GM21825 (cell line): ENCODE results near the gene AWAT1.
"Not testable (repeated sequence)": the region's sequence is repeated elsewhere in the genome, so short reads cannot be mapped to it uniquely, and the experiment has no call there.

Source experiments
- ATAC-seq: cut with Tn5 transposase; IDR thresholded peaks from one replicate; pipeline ENCODE4 v1.9.1; 2021; ENCODE audit warnings: mild to moderate bottlenecking, moderate library complexity; ENCODE audit not compliant: unreplicated experiment

AWAT1 gene

GRCh38 chrX:70260104-70260503, 25.6 kb downstream of the AWAT1 start, which contains the start of gene P2RY4:
P2RY4 (minus strand) TSS chrX:70260204; CDS start chrX:70259624, 580 bp downstream.
- no peak for ATAC-seq

- ATAC-seq = peak; percentile 54
These were observed 28.6 kb downstream of the AWAT1 start for GRCh38 chrX:70262952-70263567.

- ATAC-seq = no peak
These were observed 30.3 kb downstream of the AWAT1 start for GRCh38 chrX:70264784-70265183.

GRCh38 chrX:70268034-70268433, 33.6 kb downstream of the AWAT1 start, which contains the start of gene ARR3:
ARR3 (plus strand) TSS chrX:70268334; CDS start chrX:70269386, 1,052 bp downstream.
- ATAC-seq = no peak

GRCh38 chrX:70274029-70274428, 39.6 kb downstream of the AWAT1 start:
- not testable (repeated sequence) for ATAC-seq

- ATAC-seq = no peak
These were observed 44.6 kb downstream of the AWAT1 start for GRCh38 chrX:70279081-70279480.

GRCh38 chrX:70280573-70280972, 46.1 kb downstream of the AWAT1 start:
- no peak for ATAC-seq

GRCh38 chrX:70281951-70282350, 47.5 kb downstream of the AWAT1 start, which contains the start of gene RAB41:
RAB41 (plus strand) TSS chrX:70282172; CDS start chrX:70282218, 46 bp downstream.
- ATAC-seq = no peak

GRCh38 chrX:70289168-70289792, 54.8 kb downstream of the AWAT1 start:
- no peak for ATAC-seq
